NCI-H2196 treated with DMSO at 0.1 percent for 48 hours (cell line): Measurements from ENCODE around the gene R3HDM2.
A peak's percentile ranks its signal among the peaks of the same experiment; 100 is the strongest.
"Not testable (repeated sequence)": the region's sequence is repeated elsewhere in the genome, so short reads cannot be mapped to it uniquely, and the experiment has no call there.

Experiments used
- DNase-seq: peaks from one replicate; lab custom pipeline; 2025; ENCODE audit not compliant: unreplicated experiment; lab: John Stamatoyannopoulos, UW

R3HDM2 gene

DNA sequence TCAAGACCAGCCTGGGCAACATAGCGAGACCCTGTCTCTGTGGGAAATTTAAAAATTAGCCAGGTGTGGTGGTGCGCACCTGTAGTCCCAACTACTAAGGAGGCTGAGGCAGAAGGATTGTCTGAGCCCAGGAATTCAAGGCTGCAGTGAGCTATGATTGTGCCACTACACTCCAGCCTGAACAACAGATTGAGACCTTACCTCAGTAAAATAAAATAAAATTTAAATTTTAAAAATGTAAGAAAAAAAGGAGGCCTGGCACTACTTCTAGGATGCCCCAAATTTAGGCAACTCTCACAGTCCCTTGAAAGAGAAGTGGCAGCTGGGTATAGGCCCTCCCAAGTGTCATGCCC lies 23.3 kb upstream of the R3HDM2 start:
- no peak for DNase-seq

GRCh38 chr12:57452937-57453509 lies 22.2 kb upstream of the R3HDM2 start:
- DNase-seq: peak; percentile 30

DNA sequence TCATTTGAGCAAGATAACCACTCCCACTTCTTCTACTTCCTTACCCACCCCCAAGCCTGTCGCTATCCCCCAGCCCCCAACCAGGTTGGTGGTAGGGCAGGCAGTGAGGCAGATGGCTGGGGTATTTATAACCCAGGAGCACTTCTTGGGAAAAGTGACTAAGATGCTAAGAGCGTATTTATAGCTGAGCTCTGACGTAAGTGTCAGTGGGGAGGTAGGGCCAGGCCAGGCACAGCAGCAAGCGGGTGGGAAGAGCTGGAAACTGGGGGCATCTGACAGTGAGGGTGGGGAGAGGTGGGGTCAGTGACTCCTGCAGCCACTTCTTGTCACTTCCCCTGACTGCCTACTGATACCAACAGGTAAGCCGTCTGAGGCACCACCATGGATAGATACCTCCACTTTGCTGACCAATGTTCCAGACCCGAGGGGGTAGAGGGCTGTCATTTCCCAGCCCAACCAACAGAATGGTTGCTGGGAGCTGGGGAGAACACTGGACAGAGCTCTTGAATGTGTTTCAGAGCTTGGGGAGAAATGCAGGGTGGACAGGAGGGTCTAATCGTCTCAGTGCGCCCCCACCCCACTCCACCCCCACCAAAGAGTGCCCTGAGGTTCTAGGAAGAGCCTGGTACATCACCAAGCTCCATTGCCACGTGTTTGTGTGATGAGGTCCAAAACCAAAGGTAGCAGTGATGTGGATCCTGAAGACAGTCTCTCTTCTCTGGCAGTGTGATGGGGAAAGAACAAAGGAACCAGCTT lies 21.5 kb upstream of the R3HDM2 start:
- no peak for DNase-seq

DNA sequence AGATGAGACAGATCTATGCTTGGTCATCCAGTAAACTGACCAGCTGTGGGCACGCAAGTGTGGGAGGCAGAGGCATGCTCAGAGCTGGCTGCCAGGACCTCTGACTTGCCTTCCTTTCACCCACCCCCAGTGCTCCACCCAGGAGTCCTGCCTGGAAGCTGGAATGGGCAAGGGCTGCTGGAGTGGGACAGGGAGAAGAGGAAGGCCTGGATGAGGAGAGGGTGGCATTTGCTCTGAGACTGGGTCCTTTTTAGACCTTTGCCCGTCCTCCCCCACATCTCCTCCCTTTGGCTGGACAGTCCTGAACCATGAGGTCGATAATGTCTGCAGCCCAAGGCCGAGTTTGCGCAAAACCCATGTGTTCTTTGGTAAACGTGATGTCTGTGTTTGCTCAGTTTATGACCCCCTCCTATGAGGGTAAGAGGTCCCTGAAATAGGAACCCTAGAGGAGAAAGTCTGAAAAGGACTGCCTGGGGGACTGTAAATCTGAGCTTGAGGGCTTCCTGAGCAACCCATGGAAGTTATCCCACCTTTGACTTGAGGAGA lies 20.5 kb upstream of the R3HDM2 start:
- DNase-seq: no peak

- no peak for DNase-seq
Measured at GRCh38 chr12:57450057-57450456, 19.2 kb upstream of the R3HDM2 start.

DNA sequence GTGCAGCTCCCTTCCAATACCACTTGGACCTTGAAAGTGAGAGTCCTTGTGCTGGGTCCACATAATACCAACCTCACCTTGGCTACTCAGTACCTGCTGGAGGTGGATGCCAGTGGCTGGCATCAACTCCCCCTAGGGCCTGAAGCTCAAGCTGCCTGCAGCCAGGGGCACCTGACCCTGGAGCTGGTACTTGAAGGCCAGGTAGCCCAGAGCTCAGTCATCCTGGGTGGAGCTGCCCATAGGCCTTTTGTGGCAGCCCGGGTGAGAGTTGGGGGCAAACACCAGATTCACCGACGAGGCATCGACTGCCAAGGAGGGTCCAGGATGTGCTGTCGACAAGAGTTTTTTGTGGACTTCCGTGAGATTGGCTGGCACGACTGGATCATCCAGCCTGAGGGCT lies 18.5 kb upstream of the R3HDM2 start:
- no peak for DNase-seq

DNA sequence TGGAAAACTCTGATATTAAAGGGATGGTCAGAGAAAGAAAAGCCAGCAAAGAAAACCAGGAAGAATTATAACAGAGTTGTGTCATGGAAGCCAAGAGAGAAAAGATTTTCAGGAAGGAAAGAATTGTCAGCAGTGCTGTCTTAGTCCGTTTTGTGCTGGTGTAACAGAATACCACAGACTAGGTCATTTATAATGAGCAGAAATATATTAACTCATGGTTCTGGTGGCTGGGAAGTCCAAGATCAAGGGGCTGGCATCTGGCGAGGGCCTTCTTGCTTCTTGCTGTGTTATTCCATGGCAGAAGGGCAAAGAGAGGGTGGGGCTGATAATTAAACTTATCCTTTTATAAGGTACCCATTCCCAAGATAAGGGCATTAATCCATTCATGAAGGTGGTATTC lies 17.8 kb upstream of the R3HDM2 start:
- no peak for DNase-seq

GRCh38 chr12:57446292-57446960 lies 15.6 kb upstream of the R3HDM2 start:
- DNase-seq: no peak

GRCh38 chr12:57444744-57445143 lies 13.9 kb upstream of the R3HDM2 start:
- DNase-seq: no peak

DNA sequence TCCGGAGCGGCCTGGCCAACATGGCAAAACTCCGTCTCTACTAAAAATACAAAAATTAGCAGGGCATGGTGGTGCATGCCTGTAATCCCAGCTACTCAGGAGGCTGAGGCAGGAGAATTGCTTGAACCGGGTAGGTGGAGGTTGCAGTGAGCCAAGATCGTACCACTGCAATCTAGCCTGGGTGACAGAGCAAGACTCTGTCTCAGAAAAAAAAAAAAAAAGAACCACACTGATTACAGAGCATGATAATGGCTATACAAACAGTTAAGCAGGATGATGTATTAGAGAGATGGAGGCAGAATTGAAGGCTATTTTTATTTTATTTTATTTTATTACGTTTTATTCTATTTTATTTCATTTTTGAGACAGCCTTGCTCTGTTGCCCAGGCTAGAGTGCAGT lies 13.5 kb upstream of the R3HDM2 start:
- DNase-seq: not testable (repeated sequence)

DNA sequence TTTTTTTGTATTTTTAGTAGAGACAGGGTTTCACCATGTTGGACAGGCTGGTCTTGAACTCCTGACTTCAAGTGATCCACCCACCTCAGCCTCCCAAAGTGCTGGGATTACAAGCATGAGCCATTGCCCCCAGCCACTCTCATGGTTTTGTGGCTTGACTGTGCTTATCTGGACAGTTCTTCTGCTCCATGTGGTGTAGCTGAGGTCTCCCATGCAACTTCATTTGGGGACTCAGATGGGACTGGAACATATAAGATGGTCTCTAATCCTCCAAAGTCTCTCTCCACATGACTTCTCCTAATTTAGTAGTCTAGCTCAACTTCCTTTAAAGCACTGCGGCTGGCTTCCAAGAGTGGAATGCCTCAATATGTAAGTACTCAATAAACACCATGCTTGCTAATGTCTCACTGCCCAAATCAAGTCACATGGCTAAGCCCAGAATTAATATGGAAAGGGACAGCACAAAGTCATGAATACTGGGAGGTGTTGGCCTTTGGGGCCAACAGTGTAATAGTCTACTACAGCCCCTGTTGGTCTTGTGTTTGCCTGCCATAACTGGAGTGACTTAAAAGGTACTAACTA lies 11.1 kb upstream of the R3HDM2 start:
- no peak for DNase-seq

- DNase-seq: not testable (repeated sequence)
Measured at GRCh38 chr12:57441393-57441792, 10.6 kb upstream of the R3HDM2 start.

- DNase-seq: no peak
Measured at GRCh38 chr12:57439762-57440266, 9.0 kb upstream of the R3HDM2 start.

DNA sequence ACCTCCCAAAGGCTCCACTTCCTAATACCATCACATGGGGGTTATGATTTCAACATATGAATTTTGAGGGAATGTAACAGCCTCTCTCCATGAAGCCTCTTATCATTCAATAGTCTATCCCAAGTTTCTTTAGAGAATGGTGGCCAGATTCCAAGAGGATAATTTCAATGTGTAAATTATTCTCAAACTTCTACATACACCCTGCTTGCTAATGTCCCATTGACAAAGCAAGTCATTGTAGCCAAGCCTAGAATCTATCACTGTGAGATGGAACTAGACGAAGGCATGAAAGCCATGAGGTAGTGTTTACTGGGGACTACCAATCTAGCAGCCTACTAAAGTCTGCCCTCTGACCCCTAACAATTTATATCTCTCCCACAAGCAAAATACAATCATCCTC lies 7.6 kb upstream of the R3HDM2 start:
- DNase-seq: no peak

GRCh38 chr12:57435293-57435692 lies 4.5 kb upstream of the R3HDM2 start:
- no peak for DNase-seq

GRCh38 chr12:57434517-57435223 lies 3.8 kb upstream of the R3HDM2 start, which contains the start of gene INHBC:
TSS of gene INHBC (plus strand) at chr12:57434784. CDS start at chr12:57434887, 103 bp downstream.
- no peak for DNase-seq

DNA sequence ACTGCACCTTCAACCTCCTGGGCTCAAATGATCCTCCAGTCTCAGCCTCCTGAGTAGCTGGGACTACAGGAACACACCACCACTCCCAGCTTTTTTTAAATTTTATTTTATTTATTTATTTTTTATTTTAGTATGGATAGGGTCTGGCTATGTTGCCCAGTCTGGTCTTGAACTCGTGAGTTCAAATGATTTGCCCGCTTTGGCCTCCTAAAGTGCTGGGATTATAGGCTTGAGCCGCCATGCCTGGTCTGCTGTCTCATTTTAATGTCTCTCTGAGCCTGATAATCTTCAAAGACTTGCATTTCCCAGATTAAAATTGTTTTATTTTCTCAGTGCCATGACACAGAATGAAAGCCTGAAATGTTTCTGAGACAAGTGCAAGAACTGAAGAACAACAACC lies 2.5 kb upstream of the R3HDM2 start:
- DNase-seq: no peak

DNA sequence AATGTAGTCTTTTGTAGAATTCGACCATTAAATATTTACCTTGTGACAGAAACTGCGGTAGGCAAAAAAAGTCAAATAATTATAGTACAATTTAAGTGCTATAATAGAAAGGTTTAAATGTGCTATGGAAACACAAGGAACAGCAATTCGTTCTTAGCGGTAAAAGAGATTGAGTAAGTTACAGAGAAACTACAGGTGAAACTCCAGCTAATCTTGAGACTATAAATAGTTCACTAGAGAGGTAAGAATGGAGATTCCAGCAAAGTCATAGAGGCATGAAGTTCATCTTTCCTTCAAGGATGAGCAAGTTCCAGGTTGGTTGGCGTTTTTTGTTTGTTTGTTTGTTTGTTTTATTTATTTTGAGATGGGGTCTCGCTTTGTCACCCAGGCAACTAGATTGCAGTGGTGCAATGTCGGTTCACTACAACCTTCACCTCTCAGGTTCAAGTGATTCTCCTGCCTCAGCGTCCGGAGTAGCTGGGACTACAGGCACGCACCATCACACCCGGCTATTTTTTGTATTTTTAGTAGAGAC lies 878 bp upstream of the R3HDM2 start:
- no peak for DNase-seq

DNA sequence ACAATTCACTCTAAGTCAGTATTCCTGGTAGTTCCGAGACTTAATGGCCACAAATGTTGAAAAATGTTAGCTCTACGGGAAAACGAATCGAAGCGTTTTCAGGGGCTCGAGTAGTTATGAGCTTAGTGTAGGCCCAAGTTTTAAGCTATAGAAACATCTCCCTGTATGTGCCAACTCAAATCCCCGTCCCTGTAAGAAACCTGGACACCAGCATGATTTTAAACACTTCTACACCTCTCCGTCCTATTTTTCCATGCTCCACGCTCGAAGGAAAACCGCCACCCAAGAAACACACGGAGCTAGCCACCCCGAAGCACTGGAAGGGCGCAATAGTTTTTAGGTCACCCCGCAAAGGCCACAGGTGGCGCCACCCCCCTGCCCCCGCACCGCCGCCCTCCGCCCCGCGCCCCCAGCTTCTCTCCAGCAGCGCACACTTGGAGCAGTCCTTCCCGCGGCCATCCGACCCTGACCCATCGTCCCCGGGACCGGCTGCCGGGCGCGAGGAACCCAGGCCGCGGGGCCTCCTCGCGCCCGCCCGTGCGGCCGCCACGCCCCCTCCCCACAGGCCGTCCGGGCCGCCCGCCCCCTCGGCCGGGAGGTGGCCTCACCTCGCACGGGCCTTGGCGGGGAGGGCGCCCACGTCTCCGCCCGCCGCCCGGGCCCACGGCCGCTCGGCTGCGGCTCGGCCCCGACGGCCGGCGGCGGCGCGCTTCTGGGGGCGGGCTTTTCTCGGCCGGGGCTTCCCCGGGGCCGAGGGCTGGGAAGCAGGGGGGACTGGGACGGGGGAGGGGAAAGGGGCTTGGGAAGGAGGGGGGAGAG lies 522 bp downstream of the R3HDM2 start:
- peak; percentile 68 for DNase-seq
